Measurements from ENCODE around the gene ANKUB1.

- TF ChIP-seq, protein P1, sequence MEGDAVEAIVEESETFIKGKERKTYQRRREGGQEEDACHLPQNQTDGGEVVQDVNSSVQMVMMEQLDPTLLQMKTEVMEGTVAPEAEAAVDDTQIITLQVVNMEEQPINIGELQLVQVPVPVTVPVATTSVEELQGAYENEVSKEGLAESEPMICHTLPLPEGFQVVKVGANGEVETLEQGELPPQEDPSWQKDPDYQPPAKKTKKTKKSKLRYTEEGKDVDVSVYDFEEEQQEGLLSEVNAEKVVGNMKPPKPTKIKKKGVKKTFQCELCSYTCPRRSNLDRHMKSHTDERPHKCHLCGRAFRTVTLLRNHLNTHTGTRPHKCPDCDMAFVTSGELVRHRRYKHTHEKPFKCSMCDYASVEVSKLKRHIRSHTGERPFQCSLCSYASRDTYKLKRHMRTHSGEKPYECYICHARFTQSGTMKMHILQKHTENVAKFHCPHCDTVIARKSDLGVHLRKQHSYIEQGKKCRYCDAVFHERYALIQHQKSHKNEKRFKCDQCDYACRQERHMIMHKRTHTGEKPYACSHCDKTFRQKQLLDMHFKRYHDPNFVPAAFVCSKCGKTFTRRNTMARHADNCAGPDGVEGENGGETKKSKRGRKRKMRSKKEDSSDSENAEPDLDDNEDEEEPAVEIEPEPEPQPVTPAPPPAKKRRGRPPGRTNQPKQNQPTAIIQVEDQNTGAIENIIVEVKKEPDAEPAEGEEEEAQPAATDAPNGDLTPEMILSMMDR (IDR thresholded peaks at IDR 0.05), result no peak
- no peak for TF ChIP-seq POLR2AphosphoS5 (IDR thresholded peaks at IDR 0.05)
Observed at GRCh38 chr3:149738876-149739275, 53.5 kb downstream of the ANKUB1 start.
